Left forelimb (tissue), 1 donor: ENCODE data around the gene IKBKE.

Experiments
- DNase-seq: peaks from one replicate; pipeline ENCODE4 v3.0.0-alpha.2; 2018; ENCODE audit warnings: low spot score

The IKBKE gene

DNA sequence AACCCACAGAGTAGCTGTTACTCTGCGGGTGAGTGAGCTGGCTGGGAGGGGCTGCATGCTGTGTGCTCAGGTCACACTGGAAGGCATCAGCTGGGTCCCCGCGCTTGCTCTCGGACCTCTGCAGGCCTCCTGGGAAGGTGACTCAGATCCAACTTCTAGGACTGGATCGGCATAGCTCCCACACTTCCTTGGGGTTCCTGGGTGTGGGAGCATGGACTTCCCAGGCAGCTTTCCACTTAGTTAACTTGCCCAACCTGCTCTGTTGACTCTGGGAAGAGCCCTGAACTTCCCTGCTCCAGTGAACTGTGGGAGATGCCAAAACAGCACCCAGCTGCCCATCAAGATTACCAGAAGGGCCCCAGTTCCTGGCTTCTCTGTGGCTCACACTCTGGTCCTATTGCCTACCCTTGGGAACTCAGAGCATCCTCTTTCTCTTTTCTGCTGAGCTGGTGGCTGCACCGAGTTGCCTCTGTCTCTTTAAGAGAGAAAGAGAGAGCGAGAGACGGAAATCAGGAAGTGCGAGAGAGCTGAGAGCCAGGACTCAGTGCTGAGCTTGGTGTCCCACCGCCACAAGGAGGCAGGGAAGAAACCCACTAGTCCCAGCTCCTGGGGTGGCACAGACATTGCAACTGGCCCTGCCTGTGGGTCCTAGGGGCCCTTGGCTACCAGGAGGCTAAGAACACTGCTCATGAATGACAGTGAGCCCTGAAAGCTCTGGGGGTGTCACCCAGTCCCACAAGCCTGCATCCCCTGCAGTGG is at the start of gene IKBKE:
Gene IKBKE, plus strand, starts transcription at position 544 of the 759 bp plus-strand sequence. CDS start 2,752 bp downstream, outside the sequence.
- DNase-seq = no peak

DNA sequence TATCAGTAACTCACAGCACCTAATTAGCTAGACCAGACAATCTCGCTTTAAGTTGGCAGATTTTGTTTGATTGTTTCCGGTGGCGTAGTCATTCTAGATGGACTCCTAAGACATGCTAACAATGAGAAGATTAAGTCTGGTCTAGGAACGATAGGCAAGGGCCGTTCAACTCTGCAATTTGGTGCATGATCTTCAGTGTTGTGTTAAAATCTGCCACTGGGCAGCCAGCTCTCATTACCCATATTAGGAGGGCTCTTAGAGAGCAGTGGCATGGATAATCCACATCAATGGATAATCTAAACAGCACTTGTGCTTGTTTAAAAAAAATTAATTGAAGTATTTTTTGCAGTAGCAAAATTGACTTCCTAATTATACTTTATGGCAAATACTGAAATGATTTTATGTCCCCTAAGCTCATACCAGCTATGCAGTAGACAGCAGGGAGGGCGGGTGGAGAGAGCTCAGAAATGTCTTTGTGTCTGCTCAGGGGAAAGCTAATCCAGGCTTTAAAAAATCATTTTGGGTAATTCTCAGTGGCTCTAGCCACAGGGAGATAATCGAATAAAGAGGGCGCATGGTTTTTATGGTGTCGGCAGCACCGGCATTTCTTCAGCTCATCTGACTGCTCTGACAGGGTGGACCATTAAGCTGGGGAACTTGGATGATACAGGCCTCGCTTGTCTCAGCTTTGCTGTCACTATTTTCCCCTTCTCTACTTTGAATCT is 48.5 kb upstream of the IKBKE start:
- no peak for DNase-seq

DNA sequence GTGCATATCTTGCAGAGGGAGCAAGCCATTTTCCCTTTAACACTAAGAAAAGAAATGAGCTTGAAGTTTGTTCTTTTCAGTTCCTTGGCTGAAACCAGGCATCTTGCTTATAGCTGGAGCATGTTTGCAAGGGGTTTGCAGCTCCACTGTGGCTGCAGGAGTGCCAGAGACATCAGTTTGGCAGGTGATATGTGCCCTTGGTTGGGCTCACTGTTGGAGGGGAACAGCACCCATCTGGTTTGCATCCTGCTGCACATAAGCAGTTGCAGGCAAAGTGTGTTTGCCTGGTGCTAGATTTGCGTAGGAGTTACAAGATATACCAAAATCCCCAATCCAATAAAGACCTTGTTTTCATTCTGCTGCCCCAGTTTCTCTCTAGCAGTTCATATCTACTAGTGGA is 47.8 kb upstream of the IKBKE start:
- no peak for DNase-seq

DNA sequence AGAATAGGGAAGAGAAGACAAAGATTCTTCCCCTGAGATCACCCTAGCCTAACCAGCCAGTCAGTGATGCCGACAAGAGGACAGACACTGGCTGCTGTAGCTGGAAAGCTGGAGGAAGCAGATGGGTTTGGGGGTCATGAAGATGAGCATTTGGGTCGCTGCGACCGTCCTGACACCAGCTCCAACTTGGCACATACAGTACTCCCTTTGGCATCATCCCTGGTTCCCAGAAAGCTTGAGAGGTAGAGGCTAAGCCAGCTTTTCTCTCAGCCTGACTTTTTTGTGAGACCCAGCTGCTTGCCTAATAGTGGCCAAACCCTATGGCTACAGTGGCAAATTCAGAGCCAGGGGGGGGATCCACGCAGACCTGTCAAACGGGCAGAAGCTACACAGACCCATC is 43.0 kb upstream of the IKBKE start:
- DNase-seq = no peak

DNA sequence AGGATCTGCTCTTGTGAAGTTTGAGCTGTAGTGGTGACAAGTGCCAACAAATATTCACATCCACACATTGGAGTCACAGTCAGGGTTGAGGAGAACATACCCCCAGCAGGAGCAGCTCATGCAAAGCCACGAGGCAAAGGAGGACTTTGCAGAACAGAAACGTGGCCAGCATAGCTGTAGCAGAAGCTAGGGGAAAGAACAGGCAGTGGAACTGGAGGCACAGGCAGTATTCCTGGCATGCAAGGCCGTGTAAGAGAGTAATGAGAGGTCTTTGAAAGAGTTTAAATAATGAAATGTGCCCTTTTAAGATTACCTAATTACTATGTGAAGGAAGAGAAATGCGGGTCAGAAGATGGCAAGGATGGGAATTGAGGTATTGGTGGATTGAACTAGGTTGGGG is 40.9 kb upstream of the IKBKE start:
- no peak for DNase-seq

DNA sequence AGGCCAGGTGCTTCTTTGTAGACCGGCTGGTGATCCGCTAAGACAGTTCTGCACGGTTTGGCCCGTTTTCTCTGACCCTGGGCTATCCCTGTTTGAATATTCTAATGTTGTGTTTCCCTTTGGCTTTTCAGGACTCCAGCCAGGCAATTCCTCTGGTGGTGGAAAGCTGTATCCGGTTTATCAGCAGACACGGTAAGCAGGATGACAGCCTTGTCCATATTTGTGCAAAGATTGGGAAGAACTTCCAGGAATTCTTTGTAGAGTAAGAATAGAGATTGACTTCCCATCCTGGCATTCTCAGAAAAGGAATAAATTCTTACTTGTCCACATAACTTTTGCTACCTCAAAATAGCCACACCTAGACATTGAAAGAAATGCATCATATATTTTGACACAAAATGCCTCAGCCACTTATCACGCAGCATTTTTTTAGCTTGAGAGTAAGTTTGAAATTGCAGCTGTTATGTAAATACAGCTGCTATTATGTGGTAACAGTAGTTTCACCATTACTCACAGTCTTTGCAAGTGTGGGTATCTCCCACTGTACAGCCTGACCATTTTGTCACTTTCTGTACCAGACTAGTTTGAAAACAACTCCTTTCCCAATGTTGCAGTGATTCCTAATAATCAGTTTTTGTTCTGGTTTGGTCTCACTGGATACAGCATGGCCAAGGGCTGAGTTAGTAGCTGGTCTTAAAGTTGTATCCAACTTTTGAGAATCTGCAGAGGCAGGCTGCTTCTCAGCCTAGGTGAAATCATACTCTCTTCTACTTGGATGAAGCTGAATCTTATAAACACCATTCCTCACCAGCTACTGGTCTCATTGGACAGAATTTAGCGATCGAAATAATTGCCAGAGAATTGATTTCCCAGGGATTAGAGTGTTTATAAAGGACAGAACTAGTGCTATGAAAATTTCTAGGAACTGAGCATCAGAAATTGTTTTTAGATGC is 40.0 kb upstream of the IKBKE start:
- no peak for DNase-seq

DNA sequence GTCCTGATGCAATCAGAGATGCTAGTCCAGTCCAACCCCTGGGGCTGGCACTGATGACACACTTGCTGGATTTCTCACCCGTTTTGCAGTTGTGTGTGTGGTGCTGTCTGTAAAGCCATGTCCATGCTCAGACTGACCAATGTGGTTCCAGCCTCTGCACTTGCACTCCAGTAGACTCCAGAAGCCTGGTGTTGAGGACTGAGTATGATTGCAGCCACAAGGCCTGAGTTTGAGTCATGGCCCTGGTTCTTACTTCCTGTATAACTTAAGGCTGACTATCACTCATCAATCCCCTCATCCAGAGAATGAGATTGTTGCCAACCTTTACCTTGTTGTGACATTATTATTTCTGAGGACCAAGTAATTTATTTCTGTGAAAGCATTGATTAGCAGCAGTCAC is 34.8 kb upstream of the IKBKE start:
- no peak for DNase-seq

DNA sequence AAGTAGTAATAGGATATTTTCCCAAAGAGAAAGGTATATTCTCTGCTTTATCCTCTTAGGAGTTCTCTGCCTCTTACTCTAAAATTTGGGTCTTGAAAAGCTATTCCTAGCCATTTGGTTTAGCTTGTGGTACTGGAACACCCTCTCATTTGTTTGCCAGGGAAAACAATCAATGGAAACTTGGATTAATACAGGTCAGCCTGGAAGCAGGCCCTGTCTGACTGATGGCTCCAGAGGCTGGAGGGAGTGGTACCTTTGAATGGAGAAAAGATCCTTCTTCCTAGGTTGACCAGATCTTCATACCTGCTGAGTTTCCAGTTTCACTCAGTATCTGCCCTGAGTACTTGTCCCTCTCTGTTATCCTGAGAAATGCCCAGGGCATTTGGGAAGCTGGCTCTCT is 31.7 kb upstream of the IKBKE start:
- no peak for DNase-seq

DNA sequence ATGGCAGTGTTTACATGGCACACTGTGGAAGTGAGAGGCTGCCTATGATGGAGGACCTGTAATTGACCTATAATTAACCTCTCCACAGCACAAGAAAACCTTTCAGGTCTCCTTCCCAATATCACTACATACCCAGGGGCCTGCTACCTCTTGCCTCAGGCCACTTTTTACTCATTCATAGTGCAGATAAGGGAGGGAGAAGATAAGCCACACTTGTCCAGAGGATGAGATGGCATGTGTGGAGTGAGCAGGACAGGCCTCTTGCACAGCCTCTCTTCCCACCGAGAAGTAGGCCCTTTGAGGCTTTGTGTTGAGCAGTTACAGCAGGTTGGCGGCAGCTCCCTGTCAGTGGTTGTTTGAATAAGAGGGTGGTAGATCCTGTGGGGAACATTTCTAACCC is 31.1 kb upstream of the IKBKE start:
- no peak for DNase-seq

DNA sequence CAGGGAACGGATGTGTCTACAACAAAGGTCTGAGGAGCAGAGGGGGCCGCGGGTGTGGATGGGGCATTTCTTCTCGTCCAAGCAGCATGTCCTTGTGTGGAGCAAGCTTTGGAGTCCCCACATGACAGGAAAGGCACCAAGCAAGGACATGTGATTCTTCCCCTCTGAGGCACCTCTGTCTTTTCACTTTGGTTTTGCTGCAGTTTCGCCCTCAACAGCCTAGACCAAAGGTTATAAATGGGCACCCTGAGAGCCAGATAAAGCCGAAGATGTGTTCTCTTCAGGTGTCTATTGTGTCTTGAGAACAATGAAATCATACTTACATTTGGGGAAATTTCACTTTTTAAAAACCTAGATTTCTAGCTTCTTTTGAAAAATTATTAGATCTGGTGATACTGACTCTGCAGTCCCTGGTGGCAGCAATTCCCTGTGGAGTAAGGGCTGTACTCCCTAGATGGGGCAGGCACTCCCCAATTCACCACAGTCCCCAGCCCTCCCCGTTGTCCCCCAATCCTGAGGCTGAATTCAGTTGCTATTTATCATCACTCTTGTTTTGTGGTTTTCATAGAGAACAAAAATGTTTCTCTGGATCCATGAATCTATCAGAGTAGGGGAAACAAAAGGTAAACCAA is 28.8 kb upstream of the IKBKE start:
- DNase-seq = no peak

DNA sequence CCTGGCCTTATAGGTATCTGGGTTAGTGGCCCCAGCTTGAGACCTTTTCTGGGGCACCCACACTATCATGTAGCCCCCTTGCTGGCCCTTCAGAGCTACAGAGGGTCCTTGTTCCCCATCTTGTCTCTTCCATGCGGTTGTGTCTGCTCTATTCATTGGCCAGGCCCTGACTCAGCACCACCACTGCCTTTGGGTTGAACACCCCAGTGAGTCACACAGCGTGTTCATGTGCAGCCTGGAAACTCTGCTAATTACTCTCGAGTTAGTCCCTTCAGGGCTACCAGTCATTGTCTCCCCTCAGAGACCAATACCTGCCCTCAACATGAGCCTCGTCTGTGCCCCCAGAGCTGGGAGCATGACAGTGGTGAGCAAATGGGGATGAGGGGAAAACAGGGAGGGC is 28.2 kb upstream of the IKBKE start:
- DNase-seq = no peak

DNA sequence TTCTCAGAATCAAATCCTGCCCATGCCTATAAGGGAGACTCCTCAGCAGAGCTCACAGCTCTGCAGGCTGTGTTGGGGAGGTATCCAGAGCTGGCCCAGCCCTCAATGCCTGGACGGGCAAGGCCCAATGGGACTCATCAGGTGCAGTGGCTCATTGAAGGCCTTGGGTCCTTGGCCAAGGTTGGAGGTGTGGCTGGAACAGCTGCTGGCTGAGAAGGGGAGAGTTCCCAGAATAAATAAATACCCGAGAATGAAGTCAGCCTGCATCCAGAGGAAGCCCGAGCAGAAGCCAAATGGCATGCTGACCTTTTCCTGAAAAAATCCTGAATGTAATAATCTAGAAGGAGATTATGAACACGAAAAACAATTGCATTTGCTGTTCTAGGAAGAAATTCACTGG is 25.2 kb upstream of the IKBKE start:
- no peak for DNase-seq

DNA sequence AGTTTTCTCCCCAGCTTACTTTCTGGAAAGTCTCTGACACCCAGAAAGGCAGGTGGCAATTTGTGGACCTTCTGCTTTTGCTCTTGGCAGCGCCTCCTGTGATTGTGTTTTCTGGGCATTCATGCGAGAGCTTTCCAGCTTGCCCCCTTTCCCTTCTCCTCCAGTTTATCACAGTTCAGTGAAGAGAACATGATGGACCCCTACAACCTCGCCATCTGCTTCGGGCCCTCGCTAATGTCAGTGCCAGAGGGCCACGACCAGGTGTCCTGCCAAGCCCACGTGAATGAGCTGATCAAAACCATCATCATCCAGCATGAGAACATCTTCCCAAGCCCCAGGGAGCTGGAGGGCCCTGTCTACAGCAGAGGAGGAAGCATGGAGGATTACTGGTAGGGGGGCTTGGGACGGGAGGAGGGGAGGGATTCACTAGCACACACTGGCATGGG is 24.3 kb upstream of the IKBKE start:
- DNase-seq = no peak

DNA sequence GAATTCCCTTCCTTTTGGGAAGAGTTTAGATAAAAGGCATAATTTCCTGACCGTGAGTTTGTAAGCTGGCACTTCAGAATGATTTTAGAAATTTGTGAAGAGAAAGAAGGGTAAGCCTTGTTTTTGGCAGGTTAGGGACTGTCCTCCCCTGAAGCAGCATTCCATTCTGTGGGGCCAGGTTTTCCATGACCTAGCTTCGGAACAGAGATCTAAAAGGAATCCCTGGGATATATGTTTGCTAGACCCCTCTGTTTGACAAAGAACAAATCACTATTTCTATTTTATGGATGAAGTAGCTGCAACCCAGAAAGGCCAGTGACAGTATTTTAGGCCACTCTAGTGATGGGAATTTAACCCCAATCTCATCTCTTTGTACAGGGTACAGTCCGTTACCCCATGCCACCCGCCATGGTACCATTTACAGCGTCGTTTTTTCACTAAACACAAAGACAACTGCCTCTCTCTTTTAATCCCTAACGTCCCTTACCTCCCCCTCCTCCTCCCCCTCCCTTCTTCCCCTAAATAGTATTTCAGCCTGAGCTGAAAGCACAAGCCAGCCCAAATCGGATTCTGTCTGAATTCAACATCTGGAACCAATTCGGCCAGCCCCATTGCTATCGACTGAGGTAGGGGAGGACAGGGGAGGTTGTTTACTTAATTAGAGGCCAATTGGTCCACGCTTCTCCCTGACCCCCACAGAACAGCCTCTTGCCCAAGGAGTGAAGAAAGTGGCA is 23.4 kb upstream of the IKBKE start:
- DNase-seq = no peak

DNA sequence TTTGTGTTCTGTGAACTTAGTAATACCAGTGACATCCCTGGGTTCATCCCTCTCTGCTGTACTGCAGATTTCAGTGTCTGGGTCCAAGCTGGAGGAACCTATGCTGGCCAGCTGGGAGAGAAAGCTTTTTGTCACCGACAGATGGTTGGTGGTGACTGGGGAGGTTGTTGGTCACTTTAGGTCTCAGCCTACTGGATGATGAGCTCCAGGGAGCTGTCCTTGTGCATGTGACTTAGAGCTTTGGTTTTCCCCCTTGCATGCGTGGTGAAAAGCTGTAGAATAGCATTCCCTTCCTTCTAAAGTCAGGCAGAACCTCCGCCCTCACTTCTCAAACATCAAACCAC is 22.9 kb upstream of the IKBKE start:
- DNase-seq = no peak

DNA sequence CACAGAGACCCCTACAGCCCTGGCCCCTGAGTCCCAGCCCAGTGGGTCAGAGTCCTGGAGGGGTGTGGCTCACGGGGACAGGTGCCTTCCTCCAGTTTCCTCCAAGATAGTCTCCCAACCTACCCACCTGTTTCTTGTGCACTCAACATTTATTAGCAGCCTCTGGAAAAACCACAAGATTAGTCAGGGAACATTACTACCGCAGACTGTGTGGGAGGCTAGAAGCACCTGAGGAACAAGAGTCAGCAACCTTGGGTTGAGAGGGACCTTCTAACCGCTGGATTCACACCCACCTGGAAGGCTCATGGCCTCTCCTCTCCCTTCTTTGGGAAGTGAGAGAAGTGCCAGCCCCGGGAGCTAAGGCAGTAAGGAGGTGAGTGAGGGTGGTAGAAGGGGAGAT is 22.5 kb upstream of the IKBKE start:
- DNase-seq = no peak

DNA sequence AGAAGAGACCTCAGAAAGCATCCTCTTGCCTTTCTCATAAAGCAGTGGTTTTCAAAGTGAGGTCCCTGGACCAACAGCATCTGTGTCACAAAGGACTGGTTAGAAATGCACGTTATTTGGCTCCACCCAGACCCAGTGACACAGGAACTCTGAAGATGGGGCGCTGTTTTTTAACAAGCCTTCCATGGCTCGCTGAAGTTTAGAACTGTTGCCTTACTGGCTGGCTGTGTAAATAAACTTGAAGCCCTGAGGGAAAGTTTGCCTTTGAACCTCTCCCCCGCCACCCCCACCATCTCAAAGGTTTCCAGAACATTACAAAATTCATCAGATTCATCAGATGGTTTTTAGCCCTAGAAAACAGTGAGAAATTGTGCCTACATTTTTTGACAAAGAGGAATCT is 21.8 kb upstream of the IKBKE start:
- no peak for DNase-seq

DNA sequence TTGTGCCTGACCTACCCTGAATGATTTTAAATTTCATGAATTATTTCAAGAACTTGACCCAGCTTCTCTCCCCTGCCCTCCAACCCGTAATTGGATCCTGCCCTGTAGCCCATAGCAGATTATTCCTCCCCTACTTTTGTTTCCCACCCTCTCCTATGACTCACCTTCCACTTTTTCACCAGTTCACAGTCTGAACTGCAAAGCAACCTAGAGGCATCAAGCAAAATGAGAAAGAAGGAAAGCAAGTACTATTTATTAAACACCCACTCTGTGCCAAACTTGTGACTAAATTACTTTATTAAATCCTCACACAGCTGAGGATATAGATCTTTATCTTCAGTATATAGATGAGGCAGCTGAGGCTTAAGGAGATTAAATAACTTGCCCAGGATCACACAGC is 20.7 kb upstream of the IKBKE start:
- no peak for DNase-seq

DNA sequence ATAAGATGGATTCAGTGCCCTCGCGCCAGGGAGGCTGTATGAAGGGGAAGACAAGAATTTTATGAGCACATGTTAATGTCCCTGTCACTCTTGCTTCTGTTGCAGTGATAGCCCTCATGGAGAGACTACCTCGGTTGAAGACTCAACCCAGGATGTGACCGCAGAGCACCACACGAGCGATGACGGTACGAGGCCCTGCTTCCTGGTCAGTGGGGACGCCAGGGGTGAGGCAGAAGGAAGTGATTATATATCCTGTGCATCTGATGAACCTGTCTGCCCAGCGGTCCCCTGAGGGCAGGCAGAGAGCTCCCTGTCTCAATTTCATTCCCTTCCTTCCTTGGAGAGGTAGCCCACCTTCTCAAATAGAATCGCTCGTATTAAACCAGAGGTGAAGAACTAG is 20.0 kb upstream of the IKBKE start:
- no peak for DNase-seq

DNA sequence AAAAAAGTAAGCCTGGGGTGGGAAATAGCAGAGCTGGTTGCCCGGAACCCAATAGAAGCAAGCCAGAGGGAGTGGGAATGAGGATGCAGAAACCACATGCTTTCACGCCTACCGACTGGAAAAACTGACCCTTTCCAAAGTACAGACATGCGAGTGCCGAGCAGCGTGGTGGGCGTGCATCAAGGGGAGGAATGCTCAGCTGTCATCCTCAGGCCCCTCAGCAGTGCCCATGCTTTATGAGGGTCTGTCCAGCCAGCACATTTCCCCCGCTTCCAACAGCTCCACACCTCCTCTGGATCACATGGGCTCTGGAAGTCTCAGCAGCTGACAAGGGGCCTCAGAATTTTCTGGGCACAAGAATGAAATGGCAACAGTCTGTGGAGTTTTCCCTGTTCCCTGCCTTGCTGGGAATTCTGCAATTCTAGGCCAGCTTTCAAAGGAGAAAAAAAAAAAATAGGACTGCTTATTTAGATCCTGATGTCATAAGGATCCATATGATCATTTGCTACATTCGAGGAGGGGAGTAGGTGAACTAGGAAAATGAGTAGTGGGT is 19.1 kb upstream of the IKBKE start:
- DNase-seq = no peak

DNA sequence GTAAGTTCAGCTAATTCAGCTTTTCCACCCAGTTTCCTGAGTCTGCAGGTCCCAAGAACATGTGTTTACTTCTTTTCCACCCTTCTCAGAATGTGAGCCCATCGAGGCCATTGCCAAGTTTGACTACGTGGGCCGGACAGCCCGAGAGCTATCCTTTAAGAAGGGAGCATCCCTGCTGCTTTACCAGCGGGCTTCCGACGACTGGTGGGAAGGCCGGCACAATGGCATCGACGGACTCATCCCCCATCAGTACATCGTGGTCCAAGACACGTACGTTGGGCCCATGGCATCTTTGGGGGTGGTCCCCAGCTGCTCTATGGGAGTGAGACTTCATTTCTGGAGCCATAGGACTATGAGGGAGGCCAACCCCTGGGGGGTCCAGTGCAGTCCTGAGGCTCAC is 17.2 kb upstream of the IKBKE start:
- no peak for DNase-seq
